Chondrocyte (in vitro differentiated cells): ENCODE measurements around the gene PIMREG. TPM values are rescaled to one million over a fixed set of nuclear protein-coding genes. Genes with fewer than 3 reads are reported as not detected.

Experiments
- DNase-seq: peaks from one replicate; pipeline ENCODE4 v3.0.0; 2021; ENCODE audit warnings: mixed read lengths, low spot score
- H3K27ac Mint-ChIP-seq: one replicate; pipeline ENCODE4 v1.8.0; 2021; ENCODE audit warnings: mild to moderate bottlenecking, moderate library complexity, mixed read lengths; ENCODE audit not compliant: unreplicated experiment
- H3K27me3 Mint-ChIP-seq: 2 replicates; pipeline ENCODE4 v1.8.0; 2021; ENCODE audit warnings: low read depth, mixed read lengths
- H3K36me3 Mint-ChIP-seq: 2 replicates; pipeline ENCODE4 v1.8.0; 2021; ENCODE audit warnings: low read depth, mixed read lengths
- H3K4me1 Mint-ChIP-seq: 2 replicates; pipeline ENCODE4 v1.8.0; 2021; ENCODE audit warnings: low read depth, mild to moderate bottlenecking, mixed read lengths
- H3K4me3 Mint-ChIP-seq: one replicate; pipeline ENCODE4 v1.8.0; 2021; ENCODE audit warnings: mild to moderate bottlenecking, moderate library complexity, mixed read lengths; ENCODE audit not compliant: unreplicated experiment
- H3K9me3 Mint-ChIP-seq: 2 replicates; pipeline ENCODE4 v1.8.0; 2021; ENCODE audit warnings: low read depth, mixed read lengths
- CTCF ChIP-seq: fragments of 200-600 bp; sonication (generic); IDR thresholded peaks from 2 replicates; pipeline ENCODE4 v1.5.0; 2021; ENCODE audit warnings: antibody characterized with exemption, mild to moderate bottlenecking, moderate library complexity
- total RNA-seq: library from RNA; stranded (reverse); gene quantifications from 3 replicates; pipeline ENCODE4 v1.2.1, GENCODE V29; 2021

Gene PIMREG
- total RNA-seq, 1 donor from 2014 or later: 7.0 TPM

GRCh38 chr17:6494239-6494941 is 50.1 kb downstream of the PIMREG start:
- Mint-ChIP-seq H3K27me3 (peaks cover 6% of the 10 kb centered on the region), H3K4me1 (peaks cover 29% of the 10 kb centered on the region), H3K9me3 (no peaks in the 10 kb centered on the region), H3K36me3 (peaks cover 2% of the 10 kb centered on the region), H3K4me3 (no peak overlapping the region), H3K27ac (no peak overlapping the region)
- TF ChIP-seq CTCF: no peak
- peak; percentile 40 for DNase-seq

GRCh38 chr17:6495450-6496115 is 51.3 kb downstream of the PIMREG start:
- Mint-ChIP-seq H3K27me3 (peaks cover 6% of the 10 kb centered on the region), H3K4me3 (no peak overlapping the region), H3K4me1 (peaks cover 29% of the 10 kb centered on the region), H3K27ac (no peak overlapping the region), H3K9me3 (no peaks in the 10 kb centered on the region), H3K36me3 (peaks cover 2% of the 10 kb centered on the region)
- peak; percentile 17 for TF ChIP-seq CTCF
- peak; percentile 63 for DNase-seq

GRCh38 chr17:6496116-6496481 is 51.8 kb downstream of the PIMREG start:
- Mint-ChIP-seq H3K4me1 (peaks cover 29% of the 10 kb centered on the region), H3K27me3 (peaks cover 6% of the 10 kb centered on the region), H3K4me3 (peak overlapping the region; percentile 24), H3K36me3 (peaks cover 2% of the 10 kb centered on the region), H3K27ac (no peak overlapping the region), H3K9me3 (no peaks in the 10 kb centered on the region)
- DNase-seq: peak; percentile 43
- no peak for TF ChIP-seq CTCF

GRCh38 chr17:6496640-6497441 is 52.6 kb downstream of the PIMREG start:
- no peak for TF ChIP-seq CTCF
- peaks cover 2% of the 10 kb centered on the region for H3K36me3 Mint-ChIP-seq
- peaks cover 6% of the 10 kb centered on the region for H3K27me3 Mint-ChIP-seq
- no peaks in the 10 kb centered on the region for H3K9me3 Mint-ChIP-seq
- peaks cover 29% of the 10 kb centered on the region for H3K4me1 Mint-ChIP-seq
- no peak overlapping the region for H3K4me3 Mint-ChIP-seq
- DNase-seq: peak; percentile 76
- no peak overlapping the region for H3K27ac Mint-ChIP-seq
